GM12892 (cell line): ENCODE data around the gene IFNL3.
"Not testable (repeated sequence)": the region's sequence is repeated elsewhere in the genome, so short reads cannot be mapped to it uniquely, and the experiment has no call there.

Source experiments
- DNase-seq: peaks from one replicate; pipeline ENCODE4 v3.0.0; 2011; ENCODE audit not compliant: insufficient read length
- FAIRE-seq: peaks from 2 replicates; lab custom pipeline; 2011; peaks lifted over from hg19 to GRCh38; lab: Jason Lieb, UNC
- POLR2A ChIP-seq: IDR thresholded peaks from 2 replicates; pipeline ENCODE4 v1.6.1; 2011; ENCODE audit warnings: low read depth, low read length, control low read depth
- POLR2AphosphoS5 ChIP-seq: IDR thresholded peaks from 2 replicates; pipeline ENCODE4 v1.6.1; 2011; ENCODE audit warnings: low read depth, low read length, control low read depth
- TAF1 ChIP-seq: IDR thresholded peaks from 2 replicates; pipeline ENCODE4 v1.6.1; 2011; ENCODE audit warnings: low read depth, mild to moderate bottlenecking, control low read depth, low read length, borderline replicate concordance

IFNL3 gene

DNA sequence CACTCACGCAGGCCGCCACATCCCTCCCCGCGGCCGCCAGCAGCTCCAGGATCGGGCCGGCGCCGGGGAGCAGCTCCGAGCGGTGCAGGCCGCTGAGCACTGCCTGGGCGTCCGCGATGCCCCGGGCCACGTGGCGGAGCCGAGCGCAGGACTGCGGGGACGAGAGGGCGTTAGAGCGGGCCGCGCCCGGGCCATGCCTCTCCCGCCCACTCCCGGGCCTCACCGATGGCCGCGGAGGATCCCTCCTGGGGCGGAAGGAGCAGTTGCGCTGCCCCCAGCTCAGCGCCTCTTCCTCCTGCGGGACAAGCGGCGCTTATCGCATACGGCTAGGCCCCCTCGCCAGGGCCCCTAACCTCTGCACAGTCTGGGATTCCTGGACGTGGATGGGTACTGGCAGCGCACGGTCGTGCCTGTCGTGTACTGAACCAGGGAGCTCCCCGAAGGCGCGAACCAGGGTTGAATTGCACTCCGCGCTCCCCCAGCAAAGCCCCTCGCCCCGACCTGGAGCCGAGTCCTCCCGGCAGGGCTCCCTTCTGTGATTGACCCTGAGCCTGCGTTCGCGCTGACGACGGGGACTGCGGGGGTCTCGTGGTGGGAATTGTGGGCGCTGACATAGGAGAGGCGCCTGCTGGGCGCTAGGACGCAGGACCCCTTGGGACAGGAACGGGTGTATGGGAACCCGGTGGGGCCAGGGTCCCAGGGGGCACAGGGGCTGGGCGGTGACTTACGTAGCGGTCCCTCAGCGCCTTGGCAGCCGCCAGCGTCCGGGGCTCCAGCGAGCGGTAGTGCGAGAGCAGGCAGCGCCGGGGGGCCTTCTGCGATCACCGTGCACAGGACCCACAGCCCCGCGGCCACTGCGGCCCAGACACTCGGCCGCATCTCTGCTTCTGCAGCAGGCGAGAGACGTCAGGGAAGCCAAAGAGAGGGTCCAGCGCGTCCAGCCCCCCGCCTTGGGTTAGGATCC, 3.2 kb upstream of the IFNL3 start:
- DNase-seq (no peak), FAIRE-seq (no peak)
- TF ChIP-seq POLR2AphosphoS5 (no peak), TAF1 (no peak), POLR2A (no peak)

GRCh38 chr19:39246951-39247669, 2.3 kb upstream of the IFNL3 start:
- FAIRE-seq (no peak), DNase-seq (no peak)
- TF ChIP-seq POLR2A, result no peak
- no peak for TF ChIP-seq POLR2AphosphoS5
- TF ChIP-seq TAF1, result no peak

GRCh38 chr19:39245166-39245565, 360 bp upstream of the IFNL3 start:
- not testable (repeated sequence) for DNase-seq
- peak; percentile 44 for FAIRE-seq

- not testable (repeated sequence) for FAIRE-seq, DNase-seq
Measured at GRCh38 chr19:39243741-39244140, 1.1 kb downstream of the IFNL3 start.

DNA sequence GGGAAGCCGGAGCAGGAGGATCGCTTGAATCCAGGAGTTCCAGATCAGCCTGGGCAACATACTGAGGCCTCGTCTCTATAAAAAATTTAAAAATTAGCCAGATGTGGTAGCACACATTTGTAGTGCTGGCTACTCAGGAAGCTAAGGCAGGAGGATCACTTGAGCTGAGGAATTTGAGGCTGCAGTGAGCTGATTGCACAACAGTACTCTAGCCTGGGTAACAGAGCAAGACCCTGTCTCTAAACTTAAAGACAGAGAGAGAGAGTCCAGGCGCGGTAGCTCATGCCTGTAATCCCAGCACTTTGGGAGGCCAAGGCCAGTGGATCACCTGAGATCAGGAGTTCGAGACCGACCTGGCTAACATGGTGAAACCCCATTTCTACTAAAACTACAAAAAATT, 4.4 kb downstream of the IFNL3 start:
- FAIRE-seq (no peak), DNase-seq (no peak)
- no peak for TF ChIP-seq TAF1
- no peak for TF ChIP-seq POLR2A
- no peak for TF ChIP-seq POLR2AphosphoS5

GRCh38 chr19:39238944-39239343, 5.9 kb downstream of the IFNL3 start:
- FAIRE-seq (no peak), DNase-seq (no peak)
- TF ChIP-seq POLR2AphosphoS5 (no peak), POLR2A (no peak), TAF1 (no peak)

GRCh38 chr19:39238209-39238608, 6.6 kb downstream of the IFNL3 start:
- DNase-seq, result no peak
- no peak for FAIRE-seq
- no peak for TF ChIP-seq POLR2A
- TF ChIP-seq TAF1, result no peak
- TF ChIP-seq POLR2AphosphoS5, result no peak

DNA sequence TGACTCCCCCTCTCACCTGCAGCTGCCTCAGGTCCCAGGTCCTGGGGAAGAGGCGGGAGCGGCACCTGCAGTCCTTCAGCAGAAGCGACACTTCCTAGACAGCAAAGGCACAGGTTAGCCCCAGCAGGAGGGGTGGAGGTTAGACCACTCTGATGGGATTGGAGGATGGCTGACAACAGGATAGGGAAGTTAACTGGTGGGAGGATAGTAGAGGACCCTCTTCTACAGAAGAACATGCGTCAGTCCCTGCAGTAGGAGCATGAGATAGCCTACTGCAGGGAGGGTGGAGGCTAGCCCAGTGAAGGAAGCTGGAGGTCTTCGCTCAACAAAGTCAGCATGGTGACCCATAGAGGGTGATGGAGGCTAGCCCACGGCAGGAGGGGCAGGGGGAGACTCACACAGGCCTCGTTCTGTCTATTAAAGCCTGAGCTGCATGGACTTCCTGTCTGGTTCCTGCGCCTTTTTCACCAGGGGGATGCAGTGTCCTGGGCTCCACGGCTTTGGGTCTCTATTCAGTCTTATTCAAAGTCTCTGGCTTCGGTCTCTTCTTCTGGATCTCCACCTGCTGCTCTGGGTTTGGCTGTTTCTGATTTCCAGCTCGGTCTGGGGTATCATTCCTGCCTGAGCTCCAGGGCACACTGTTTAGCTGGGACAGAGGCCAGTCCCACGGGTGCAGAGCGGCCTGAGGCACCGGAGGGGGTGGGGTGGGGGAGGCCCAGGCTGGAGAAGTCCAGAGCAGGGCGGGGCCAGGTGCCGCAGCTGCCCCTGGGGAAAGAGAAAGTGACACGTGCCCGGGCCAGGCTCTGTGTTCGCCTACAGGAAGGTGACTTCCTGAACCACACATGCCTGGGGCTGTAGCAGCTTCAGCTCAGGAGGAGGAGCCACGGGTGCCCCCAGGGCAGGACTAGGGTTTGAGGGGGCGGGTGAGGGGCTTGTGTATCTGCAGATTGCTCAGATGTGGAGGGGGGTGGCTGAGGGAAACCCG, 7.3 kb downstream of the IFNL3 start:
- DNase-seq (peak; percentile 51), FAIRE-seq (peak; percentile 81)
- no peak for TF ChIP-seq TAF1
- no peak for TF ChIP-seq POLR2AphosphoS5
- no peak for TF ChIP-seq POLR2A

- TF ChIP-seq TAF1, result no peak
- TF ChIP-seq POLR2A, result no peak
- no peak for TF ChIP-seq POLR2AphosphoS5
- no peak for DNase-seq
- FAIRE-seq, result no peak
Measured at GRCh38 chr19:39236527-39236926, 8.3 kb downstream of the IFNL3 start.

DNA sequence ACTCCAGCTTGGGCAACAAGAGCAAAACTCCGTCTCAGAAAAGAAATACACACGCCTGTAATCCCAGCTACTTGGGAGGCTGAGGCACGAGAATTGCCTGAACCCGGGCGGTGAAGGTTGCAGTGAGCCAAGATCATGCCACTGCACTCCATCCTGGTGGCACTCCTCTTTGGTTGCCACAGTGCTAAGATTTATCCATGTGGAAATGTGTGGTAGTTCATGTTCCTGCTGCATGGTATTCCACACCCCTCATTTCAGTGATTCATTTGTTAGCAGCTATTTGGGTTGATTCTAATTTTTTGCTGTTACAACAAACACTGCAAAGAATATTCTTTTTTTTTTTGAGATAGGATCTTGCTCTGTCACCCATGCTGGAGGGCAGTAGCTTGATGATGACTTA, 12.1 kb downstream of the IFNL3 start:
- TF ChIP-seq POLR2A (no peak), POLR2AphosphoS5 (no peak), TAF1 (no peak)
- DNase-seq (no peak), FAIRE-seq (no peak)
